A673 (cell line): ENCODE measurements around the gene ENGASE. TPM values are rescaled to one million over a fixed set of nuclear protein-coding genes. Genes with fewer than 3 reads are reported as not detected.

ENCODE experiments used
- BruUV-seq: library from RNA; stranded (reverse); fragments of 400-500 nt; replicated peaks from 2 replicates; lab custom pipeline; 2021; lab: Mats Ljungman, UMichigan
- CTCF ChIA-PET: fragments of 300-600 bp; sonication (Branson Sonifier 250); formaldehyde crosslinking; loops from one replicate; lab custom pipeline; 2022; ENCODE audit warnings: antibody characterized with exemption; lab: Charles Lee
- POLR2A ChIA-PET: fragments of 300-600 bp; sonication (Branson Sonifier 250); formaldehyde crosslinking; loops from one replicate; lab custom pipeline; 2022; ENCODE audit warnings: antibody characterized with exemption; ENCODE audit not compliant: low non-redundant PET; lab: Charles Lee
- DNase-seq: peaks from one replicate; pipeline ENCODE4 v3.0.0-alpha.2; 2015; ENCODE audit warnings: low spot score
- H3K27ac ChIP-seq: fragments of 200-600 bp; sonication (generic); 2 replicates; pipeline ENCODE4 v1.5.1; 2016; ENCODE audit warnings: mixed run types, low read depth, mild to moderate bottlenecking, mixed read lengths, antibody characterized with exemption, low read length; ENCODE audit not compliant: poor library complexity, severe bottlenecking
- H3K27me3 ChIP-seq: fragments of 200-600 bp; sonication (generic); replicated peaks from 2 replicates; pipeline ENCODE4 v1.6.1; 2017; ENCODE audit warnings: mixed run types, low read depth, mild to moderate bottlenecking, mixed read lengths, antibody characterized with exemption, low read length; ENCODE audit not compliant: insufficient read depth, poor library complexity
- H3K36me3 ChIP-seq: fragments of 200-600 bp; sonication (generic); 2 replicates; pipeline ENCODE4 v1.6.1; 2016; ENCODE audit warnings: mixed run types, mild to moderate bottlenecking, mixed read lengths, antibody characterized with exemption, low read length; ENCODE audit not compliant: insufficient read depth, poor library complexity, severe bottlenecking
- H3K4me1 ChIP-seq: fragments of 200-600 bp; sonication (generic); 2 replicates; pipeline ENCODE4 v1.6.1; 2017; ENCODE audit warnings: mixed run types, mild to moderate bottlenecking, mixed read lengths, antibody characterized with exemption, low read length; ENCODE audit not compliant: insufficient read depth, poor library complexity, severe bottlenecking
- H3K4me3 ChIP-seq: fragments of 200-600 bp; sonication (generic); 2 replicates; pipeline ENCODE4 v1.5.1; 2016; ENCODE audit warnings: low read depth, mixed run types, mild to moderate bottlenecking, mixed read lengths, low read length; ENCODE audit not compliant: poor library complexity, severe bottlenecking
- H3K9me3 ChIP-seq: fragments of 200-600 bp; sonication (generic); 2 replicates; pipeline ENCODE4 v1.6.1; 2016; ENCODE audit warnings: mixed run types, low read depth, mild to moderate bottlenecking, mixed read lengths, antibody characterized with exemption, low read length; ENCODE audit not compliant: poor library complexity, severe bottlenecking
- CTCF ChIP-seq: fragments of 300-800, 200-600 bp; sonication (generic); conservative IDR thresholded peaks from 2 replicates; pipeline ENCODE4 v1.5.1; 2017; ENCODE audit warnings: low read depth, mild to moderate bottlenecking, antibody characterized with exemption, low read length, moderate library complexity, mixed read lengths
- EZH2 ChIP-seq: fragments of 200-600 bp; sonication (generic); IDR thresholded peaks from 2 replicates; pipeline ENCODE4 v1.6.1; 2017; ENCODE audit warnings: borderline replicate concordance, low read depth, mild to moderate bottlenecking, mixed read lengths, antibody characterized with exemption, low read length; ENCODE audit not compliant: poor library complexity, severe bottlenecking
- intact Hi-C: fragments of 100-400 bp; cut with micrococcal nuclease; formaldehyde crosslinking; loops from one replicate; pipeline ENCODE4 v1.10.0; 2022; ENCODE audit not compliant: unreplicated experiment
- total RNA-seq: library from RNA; stranded (reverse); gene quantifications from 2 replicates; pipeline ENCODE4 v1.2.3, GENCODE V29; 2021

Gene ENGASE
- total RNA-seq, 1 experiment from 2014 or later, result 24.4 TPM

DNA sequence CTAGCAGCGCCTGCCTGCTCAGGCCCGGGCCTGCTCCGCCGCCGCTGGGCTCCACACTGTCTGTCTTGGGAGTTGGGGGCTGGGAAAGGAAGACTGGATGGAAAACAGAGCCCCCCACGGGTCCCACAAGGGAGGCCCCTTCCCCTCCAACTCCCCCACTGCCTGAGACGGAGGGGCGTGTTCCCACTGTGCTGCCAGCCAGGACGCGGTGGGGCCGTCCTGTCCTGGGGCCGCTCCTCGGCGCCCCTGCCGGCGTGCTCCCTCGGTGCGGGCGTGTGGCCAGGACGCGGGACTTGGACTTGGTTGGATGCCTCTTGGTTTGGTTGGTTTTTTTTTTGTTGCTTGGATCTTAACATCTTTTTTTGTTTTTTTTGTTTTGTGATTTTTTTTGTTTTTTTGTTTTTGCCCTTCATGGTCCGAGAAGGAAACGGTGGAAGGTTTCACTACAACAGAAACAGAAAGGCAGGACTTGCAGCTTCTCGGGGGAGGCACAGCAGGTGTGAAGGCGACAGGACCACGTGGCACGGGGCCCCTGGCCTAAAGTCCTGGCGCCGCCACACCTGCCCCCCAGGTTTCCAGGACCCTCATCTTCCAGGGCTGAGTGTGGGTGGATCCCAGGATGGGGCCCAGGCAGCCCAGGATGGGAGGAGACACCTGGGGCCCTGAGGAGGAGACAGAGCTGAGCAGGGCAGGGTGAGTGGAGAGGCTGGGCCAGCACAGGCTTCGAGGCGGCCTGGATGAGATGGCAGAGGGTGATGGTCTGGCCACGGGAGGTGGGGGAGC is 16.0 kb downstream of the ENGASE start:
- POLR2A ChIA-PET, result no interaction called here
- intact Hi-C loops, result no loop called here
- peak; percentile 38 for DNase-seq

DNA sequence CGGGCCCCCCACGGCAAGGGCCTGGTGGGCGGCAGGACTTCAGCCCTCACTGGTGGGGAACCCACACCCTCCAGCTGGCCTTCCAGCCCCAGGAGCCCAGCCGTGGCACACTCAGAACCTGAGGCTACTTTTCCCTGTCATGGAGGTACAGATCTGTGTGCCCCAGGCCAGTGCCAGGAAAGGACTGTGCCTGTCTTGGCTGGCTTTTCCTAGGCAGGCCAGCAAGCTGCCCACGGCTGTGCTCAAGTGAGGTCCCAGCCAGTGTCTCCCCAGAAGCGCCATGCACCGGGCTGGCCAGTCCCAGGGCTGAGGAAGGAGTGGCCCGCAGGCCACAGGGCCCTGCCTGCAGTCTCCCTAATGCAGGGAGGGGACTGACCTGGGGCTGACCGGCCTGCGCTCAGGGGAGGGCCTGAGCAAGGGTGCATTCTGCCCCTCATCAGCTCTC is 16.6 kb downstream of the ENGASE start:
- no peak overlapping the region for H3K27ac ChIP-seq
- DNase-seq, result no peak
- no peaks in the 10 kb centered on the region for H3K27me3 ChIP-seq
- ChIA-PET CTCF (interaction anchor here (0.9 to 2.0 kb wide), 2 partner anchors 45 to 301 kb away, joined by 5 read pairs; no protein-coding TSS in a partner anchor), POLR2A (no interaction called here)
- no peaks in the 10 kb centered on the region for H3K9me3 ChIP-seq
- intact Hi-C loops, result no loop called here
- no peaks in the 10 kb centered on the region for H3K4me1 ChIP-seq
- TF ChIP-seq CTCF (no peak), EZH2 (no peak)
- no peak overlapping the region for H3K4me3 ChIP-seq
- no peaks in the 10 kb centered on the region for H3K36me3 ChIP-seq
- no TSS peak for BruUV-seq

More for the DNA sequence above, 16.0 kb downstream of the ENGASE start:
- no peaks in the 10 kb centered on the region for H3K9me3 ChIP-seq
- no peaks in the 10 kb centered on the region for H3K27me3 ChIP-seq
- H3K36me3 ChIP-seq, result no peaks in the 10 kb centered on the region
- TF ChIP-seq CTCF, result peak; percentile 52
- no peak for TF ChIP-seq EZH2
- CTCF ChIA-PET, result interaction anchor here (0.9 to 2.0 kb wide), 2 partner anchors 45 to 301 kb away, joined by 5 read pairs; no protein-coding TSS in a partner anchor
- no peak overlapping the region for H3K4me3 ChIP-seq
- no peaks in the 10 kb centered on the region for H3K4me1 ChIP-seq
- no peak overlapping the region for H3K27ac ChIP-seq
- BruUV-seq, result no TSS peak

DNA sequence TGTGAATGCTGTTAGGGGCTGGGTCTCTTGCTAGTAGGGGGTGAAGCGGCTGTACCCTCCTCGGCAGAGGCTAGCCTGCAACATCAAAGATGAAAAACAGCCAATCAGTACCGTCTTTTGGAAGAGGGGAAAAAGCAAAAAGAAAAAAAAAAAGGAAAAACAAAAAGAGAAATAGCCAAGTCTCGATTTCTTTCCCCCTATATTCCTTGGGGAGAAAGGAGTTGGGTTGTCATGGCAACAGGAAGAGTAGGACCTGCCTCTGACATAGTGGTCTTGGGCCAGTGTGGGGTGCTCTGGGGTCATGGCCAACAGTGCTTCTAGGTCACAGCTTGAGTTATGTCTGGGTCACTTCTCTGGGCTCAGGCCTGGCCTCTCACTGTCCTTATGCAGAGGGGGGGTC is 17.9 kb downstream of the ENGASE start:
- no peak for DNase-seq
- peaks cover 10% of the 10 kb centered on the region for H3K27me3 ChIP-seq
- no TSS peak for BruUV-seq
- POLR2A ChIA-PET, result no interaction called here
- no peaks in the 10 kb centered on the region for H3K9me3 ChIP-seq
- TF ChIP-seq EZH2 (no peak), CTCF (no peak)
- H3K4me1 ChIP-seq, result no peaks in the 10 kb centered on the region
- intact Hi-C loops, result no loop called here
- H3K36me3 ChIP-seq, result no peaks in the 10 kb centered on the region
- no peak overlapping the region for H3K27ac ChIP-seq
- no peak overlapping the region for H3K4me3 ChIP-seq
- CTCF ChIA-PET, result no interaction called here
